ENCODE results near the gene AFF2.
A peak's percentile ranks its signal among the peaks of the same experiment; 100 is the strongest.

AFF2 gene

DNA sequence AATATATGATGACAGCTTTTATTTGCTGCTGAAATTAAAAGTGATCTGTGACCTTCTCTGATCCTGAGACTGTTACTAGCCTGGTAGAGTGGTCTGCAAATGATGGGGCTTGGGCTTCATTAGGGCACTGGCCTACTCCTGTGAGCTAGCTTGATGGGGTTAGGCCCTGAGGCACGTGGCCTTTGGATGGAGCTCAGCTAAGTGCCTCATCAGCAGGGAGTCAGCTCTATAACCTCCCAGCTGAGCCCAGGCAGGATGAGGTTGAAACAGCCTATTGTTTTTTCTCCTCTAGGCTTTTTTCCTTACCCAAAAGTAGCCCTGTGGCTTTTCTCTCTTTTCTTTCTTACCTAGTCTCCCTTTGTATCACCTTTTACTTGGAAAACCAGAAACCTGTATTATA is 92.2 kb downstream of the AFF2 start:
- no peak for DNase-seq

- DNase-seq, result no peak
Observed at GRCh38 chrX:148593146-148593545, 92.7 kb downstream of the AFF2 start.

GRCh38 chrX:148593987-148594386 is 93.6 kb downstream of the AFF2 start:
- DNase-seq, result no peak

- DNase-seq, result no peak
Observed at GRCh38 chrX:148599404-148599803, 99.0 kb downstream of the AFF2 start.

GRCh38 chrX:148600131-148600530 is 99.7 kb downstream of the AFF2 start:
- DNase-seq, result no peak

- no peak for DNase-seq
Observed at GRCh38 chrX:148600581-148600980, 100.2 kb downstream of the AFF2 start.

GRCh38 chrX:148601034-148601433 is 100.6 kb downstream of the AFF2 start:
- DNase-seq, result no peak

DNA sequence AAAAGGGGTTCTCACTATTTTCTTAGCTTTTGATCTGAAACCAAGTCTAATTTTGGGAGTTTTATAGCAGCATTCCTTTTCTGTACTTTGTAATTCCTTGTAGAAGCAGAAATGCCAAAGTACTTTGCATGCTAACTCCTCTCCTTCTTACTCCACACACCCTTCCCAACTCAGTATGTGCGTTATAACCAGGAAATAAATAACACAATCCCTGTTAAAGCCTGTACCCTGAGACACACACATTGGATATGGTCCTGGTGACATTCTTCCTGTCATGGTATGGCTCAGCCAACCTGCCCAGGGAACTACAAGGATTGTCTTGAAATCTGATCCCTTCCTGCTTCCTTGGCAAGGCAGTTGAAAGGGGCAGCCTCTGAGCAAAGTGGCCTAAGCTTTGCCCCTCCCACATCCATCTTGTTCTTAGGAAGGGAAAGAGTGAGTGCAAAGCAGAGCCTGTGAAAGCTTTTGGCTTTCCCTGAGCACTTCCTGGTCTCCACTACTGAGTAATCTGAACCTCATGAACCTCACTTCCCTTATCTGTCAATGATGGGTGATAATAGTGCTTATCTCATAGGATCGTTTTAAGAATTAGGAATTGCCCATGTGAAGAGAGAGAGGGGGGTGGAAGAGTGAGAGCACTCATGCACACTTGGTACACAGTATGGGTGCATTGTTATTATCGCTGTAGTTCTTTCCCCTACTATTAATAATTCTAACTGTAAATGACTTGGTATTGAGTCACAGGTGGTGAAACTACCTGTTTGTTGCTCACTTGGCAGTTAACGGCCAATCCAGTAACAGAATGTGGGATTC is 109.3 kb downstream of the AFF2 start:
- DNase-seq, result peak in 1 of 3 experiments; percentile 59

DNA sequence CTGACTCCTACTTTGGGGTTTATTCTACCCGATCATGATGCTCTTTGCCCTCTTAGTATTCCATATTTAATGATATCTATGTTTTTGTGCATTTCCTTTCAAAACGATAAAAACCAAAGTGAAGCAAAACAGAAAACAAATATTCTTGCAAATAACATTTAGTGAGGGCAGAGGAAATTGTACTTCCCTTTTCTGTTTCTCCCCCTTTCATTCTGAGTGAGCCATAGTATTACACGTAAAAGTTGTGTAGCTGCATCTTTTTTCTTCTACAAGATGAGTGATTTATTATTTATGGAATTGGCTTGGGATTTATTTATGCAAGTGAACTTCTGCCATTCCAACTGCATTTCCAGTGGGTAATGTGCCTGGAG is 109.9 kb downstream of the AFF2 start:
- no peak for DNase-seq

DNA sequence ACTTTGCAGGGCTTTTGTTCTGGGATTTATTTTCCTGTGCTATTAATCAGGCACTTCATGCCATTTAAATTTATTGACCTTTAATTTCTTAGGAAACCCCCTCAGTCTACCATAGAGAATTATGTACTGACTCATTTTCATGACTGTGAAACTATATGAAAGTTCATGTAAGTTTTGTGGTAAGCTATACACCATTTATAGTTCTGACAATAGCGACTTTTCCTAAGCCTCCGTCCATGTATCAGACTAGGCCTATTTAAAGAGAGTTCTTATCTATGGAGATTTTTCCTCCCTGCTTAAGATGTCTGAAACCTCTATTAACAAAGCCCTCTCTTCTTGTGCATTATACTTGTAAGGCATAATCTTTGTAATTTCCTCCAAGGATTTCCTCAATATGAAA is 111.6 kb downstream of the AFF2 start:
- no peak for DNase-seq

GRCh38 chrX:148612431-148612830 is 112.0 kb downstream of the AFF2 start:
- no peak for DNase-seq

DNA sequence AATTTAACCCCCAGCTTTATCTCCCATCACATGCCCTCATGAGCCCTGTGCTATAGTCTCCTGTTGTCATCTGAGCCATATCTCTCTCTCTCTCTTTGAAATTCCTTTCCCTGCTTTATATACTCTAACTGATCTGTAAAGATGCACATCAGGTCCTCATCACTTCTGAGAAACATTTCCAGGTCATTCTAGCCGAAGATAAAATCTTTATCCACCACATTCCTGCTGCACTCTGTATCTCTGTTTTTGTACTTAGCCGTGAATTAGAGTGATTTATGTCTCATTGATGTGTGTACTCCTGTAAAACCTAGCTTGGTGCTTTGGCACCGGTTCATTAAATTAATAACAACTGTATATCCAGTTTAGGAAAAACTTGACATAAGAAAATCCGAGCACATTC is 113.2 kb downstream of the AFF2 start:
- no peak for DNase-seq

GRCh38 chrX:148615491-148615890 is 115.1 kb downstream of the AFF2 start:
- no peak for DNase-seq

- DNase-seq, result no peak
Observed at GRCh38 chrX:148618470-148619445, 118.3 kb downstream of the AFF2 start.

DNA sequence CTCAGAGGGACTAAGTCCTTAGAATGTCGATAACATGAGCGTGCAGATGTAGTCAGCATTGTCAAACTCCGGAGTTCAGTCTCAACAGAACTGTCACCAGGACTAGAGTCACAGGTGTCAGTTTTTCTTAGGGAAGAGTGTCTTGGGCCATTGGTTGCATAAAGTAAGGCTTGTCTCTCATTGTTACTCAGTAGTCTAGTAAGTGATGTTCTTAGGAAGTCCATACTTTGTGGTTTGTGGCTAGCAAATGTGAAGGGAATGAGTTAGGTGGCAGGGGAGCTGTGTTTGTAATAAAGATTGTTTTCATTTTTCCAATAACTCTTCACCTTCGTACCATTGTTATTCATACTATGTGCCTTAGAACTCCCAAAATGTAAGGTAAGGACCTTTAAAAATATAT is 119.6 kb downstream of the AFF2 start:
- DNase-seq, result no peak

GRCh38 chrX:148624951-148625474 is 124.6 kb downstream of the AFF2 start:
- no peak for DNase-seq

DNA sequence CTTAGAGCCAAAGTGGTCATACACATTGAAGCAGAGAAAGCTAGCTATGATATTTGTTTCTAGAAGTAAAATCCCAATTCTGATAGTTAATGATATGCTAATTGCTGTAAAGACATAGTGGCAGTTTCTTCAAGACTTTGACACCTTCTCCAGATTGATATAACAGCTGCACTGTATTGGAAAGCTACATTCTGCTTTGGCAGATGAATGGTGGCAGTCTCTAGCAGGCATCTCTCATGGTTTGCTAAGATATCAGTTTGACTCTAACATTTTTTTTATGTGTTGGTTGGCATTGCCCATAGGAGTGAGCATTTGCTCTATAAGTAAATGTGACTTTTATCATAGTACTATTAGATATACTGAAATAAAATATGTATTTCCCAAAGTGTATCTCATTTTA is 128.2 kb downstream of the AFF2 start:
- DNase-seq, result no peak

GRCh38 chrX:148629434-148629833 is 129.0 kb downstream of the AFF2 start:
- DNase-seq, result no peak

GRCh38 chrX:148632444-148632843 is 132.0 kb downstream of the AFF2 start:
- DNase-seq, result no peak

DNA sequence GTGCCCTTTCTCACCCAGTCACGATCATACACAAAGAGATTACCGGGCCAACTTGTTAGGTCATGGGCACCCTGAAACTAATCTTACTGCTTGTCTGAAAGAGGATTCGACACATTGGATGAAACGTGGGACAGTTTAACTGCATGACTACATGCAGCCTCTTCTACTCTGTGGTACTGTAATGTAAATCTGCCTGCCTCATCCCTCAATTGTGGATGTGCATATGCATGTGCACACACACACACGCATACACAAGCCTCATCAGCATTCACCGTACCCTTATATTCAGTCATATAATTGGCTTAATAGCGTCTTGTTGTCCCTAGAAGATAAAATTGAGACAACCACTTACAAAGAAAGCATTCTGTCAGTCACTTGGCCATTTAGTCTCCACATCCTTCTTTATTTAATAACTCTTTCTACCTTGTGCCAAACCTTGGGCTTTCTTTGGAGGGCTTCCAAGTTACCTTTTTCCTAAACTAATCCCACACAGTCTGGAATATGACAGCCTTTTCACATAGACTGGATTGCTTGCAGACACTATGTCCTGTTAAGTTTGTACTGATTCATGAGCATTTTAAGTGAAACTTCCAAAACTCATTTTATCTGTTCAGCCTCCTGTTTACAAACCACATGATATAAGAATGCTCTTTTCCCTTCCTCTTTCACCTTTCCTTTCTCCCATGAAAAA is 132.9 kb downstream of the AFF2 start:
- no peak for DNase-seq

DNA sequence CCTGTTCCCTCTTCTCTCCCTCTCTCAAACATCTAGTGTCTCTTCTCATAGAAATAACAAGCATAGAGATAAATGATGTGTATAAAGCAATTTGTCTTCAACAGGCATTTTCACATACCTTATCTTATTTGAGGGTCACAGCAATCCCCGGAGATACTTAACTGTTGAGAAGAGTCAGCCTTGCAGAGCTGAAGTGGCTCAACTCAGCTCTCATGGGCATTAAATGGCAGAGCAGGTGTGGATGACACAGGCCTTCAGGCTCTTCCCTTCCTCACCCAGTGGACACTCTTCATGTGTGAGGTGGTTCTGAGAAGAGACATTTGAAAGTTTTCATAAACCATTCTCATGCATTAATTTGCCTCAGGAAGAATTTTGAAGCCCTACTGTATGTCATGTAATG is 134.2 kb downstream of the AFF2 start:
- peak in 1 of 3 experiments; percentile 68 for DNase-seq

- DNase-seq, result no peak
Observed at GRCh38 chrX:148643460-148643859, 143.0 kb downstream of the AFF2 start.

DNA sequence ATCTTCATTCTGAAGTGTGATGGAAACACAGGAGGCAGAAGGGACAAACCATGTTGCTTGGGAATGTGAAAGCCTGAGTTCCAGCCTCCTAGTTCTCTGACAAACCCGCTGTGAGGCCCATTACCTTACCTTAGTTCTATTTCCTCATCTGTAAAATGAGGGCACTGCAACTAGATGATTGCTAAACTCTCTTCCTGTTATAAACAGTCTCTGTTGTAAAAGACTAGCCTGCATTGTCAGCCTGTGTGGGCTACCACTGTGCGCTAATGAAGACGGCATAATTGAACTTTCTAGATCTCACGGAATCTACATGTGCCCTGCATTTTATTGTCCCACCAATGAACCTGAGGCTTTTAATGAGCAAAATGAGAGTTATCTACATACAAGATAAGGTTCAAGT is 147.2 kb downstream of the AFF2 start:
- DNase-seq, result no peak
